ENCODE measurements around the gene COA6.

- TF ChIP-seq CTCF (IDR thresholded peaks at IDR 0.05) (no peak), POLR2A (IDR thresholded peaks at IDR 0.05) (no peak)
Observed at GRCh38 chr1:234388094-234388493, 14.8 kb downstream of the COA6 start.

Data from thyroid gland (tissue), 4 donors.